Bronchus fibroblast of lung (primary cell): ENCODE measurements around the gene DR1. TPM values are rescaled to one million over a fixed set of nuclear protein-coding genes. Genes with fewer than 3 reads are reported as not detected.

Experiments used
- total RNA-seq: library from RNA; depleted of rRNA; stranded (reverse); fragments of >200 nt; gene quantifications from 2 replicates; pipeline ENCODE4 v1.2.3, GENCODE V29; 2015

Gene DR1
- 34.0 and 37.8 TPM in 2 replicates for total RNA-seq

GRCh38 chr1:93345633-93346420 is at the start of gene DR1:
DR1 (plus strand) TSS chr1:93345907; CDS start chr1:93346646, 739 bp downstream.

Other genes starting within 250 kb of the DR1 start
- gene TMED5, start 165.5 kb upstream of the DR1 start, total RNA-seq = 52.5 and 56.0 TPM in 2 replicates
- 6.7 and 15.3 TPM in 2 replicates for gene CCDC18, start 165.2 kb upstream of the DR1 start, total RNA-seq
- gene FNBP1L, start 102.2 kb downstream of the DR1 start, total RNA-seq = 8.0 and 10.4 TPM in 2 replicates